HG02970 (cell line): ENCODE measurements around the gene PRDM5.
"Not testable (repeated sequence)": the region's sequence is repeated elsewhere in the genome, so short reads cannot be mapped to it uniquely, and the experiment has no call there.

Source experiments
- ATAC-seq: cut with Tn5 transposase; IDR thresholded peaks from one replicate; pipeline ENCODE4 v1.9.1; 2021; ENCODE audit warnings: mild to moderate bottlenecking, moderate library complexity, moderate number of reproducible peaks; ENCODE audit not compliant: unreplicated experiment, low FRiP score

PRDM5 gene

GRCh38 chr4:120672558-120673147 is 249.9 kb downstream of the PRDM5 start:
- no peak for ATAC-seq

GRCh38 chr4:120672076-120672475 is 250.4 kb downstream of the PRDM5 start:
- no peak for ATAC-seq

GRCh38 chr4:120671538-120671937 is 251.0 kb downstream of the PRDM5 start:
- no peak for ATAC-seq

GRCh38 chr4:120667102-120667501 is 255.4 kb downstream of the PRDM5 start:
- ATAC-seq: no peak

- ATAC-seq: no peak
Measured at GRCh38 chr4:120664851-120665250, 257.7 kb downstream of the PRDM5 start.

GRCh38 chr4:120659616-120660170 is 262.8 kb downstream of the PRDM5 start:
- no peak for ATAC-seq

GRCh38 chr4:120658772-120659171 is 263.8 kb downstream of the PRDM5 start:
- no peak for ATAC-seq

GRCh38 chr4:120653804-120654573 is 268.5 kb downstream of the PRDM5 start:
- no peak for ATAC-seq

- ATAC-seq: not testable (repeated sequence)
Measured at GRCh38 chr4:120648336-120648735, 274.2 kb downstream of the PRDM5 start.
